HCT116 (cell line): ENCODE measurements around the gene PIK3CD. TPM values are rescaled to one million over a fixed set of nuclear protein-coding genes. Genes with fewer than 3 reads are reported as not detected.

ENCODE experiments used
- ATAC-seq: fragments of 200-7000 bp; cut with Tn5 transposase; 2 replicates; pipeline ENCODE4 v1.9.1; 2020; ENCODE audit warnings: mild to moderate bottlenecking, moderate library complexity
- BruUV-seq: library from RNA; stranded (reverse); fragments of 400-500 nt; replicated peaks from 2 replicates; lab custom pipeline; 2021; lab: Mats Ljungman, UMichigan
- CTCF ChIA-PET: fragments of 300-600 bp; sonication (Branson Sonifier 250); formaldehyde crosslinking; loops from one replicate; lab custom pipeline; 2021; ENCODE audit warnings: antibody characterized with exemption; lab: Charles Lee
- POLR2A ChIA-PET: fragments of 300-600, 350-600 bp; sonication (Branson Sonifier 250); formaldehyde crosslinking; loops from one replicate; lab custom pipeline; 2021; ENCODE audit warnings: antibody characterized with exemption; lab: Charles Lee
- RAD21 ChIA-PET, 2 experiments: fragments of 300-600 bp; sonication (Branson Sonifier 250); formaldehyde crosslinking; loops; one replicate each; lab custom pipeline; 2023; ENCODE audit warnings: low total read pairs in 2 of 2; ENCODE audit not compliant: uncharacterized antibody in 2 of 2, unreplicated experiment in 2 of 2, low non-redundant PET in 1 of 2; lab: Charles Lee
- DNase-seq: peaks from one replicate; pipeline ENCODE4 v3.0.0-alpha.2; 2010; ENCODE audit warnings: low read depth, low spot score
- H2AFZ ChIP-seq: fragments of 200-600 bp; shearing (Covaris generic), sonication (generic); 2 replicates; pipeline ENCODE4 v1.6.1; 2017; ENCODE audit warnings: low read depth, mixed run types, mixed read lengths, antibody characterized with exemption, low read length; ENCODE audit not compliant: poor library complexity, severe bottlenecking
- H3K27ac ChIP-seq: 2 replicates; pipeline ENCODE4 v1.5.1; 2012; ENCODE audit warnings: low read depth, low read length
- H3K27me3 ChIP-seq: fragments of 200-600 bp; sonication (generic); 2 replicates; pipeline ENCODE4 v1.6.1; 2016; ENCODE audit warnings: mixed run types, low read length, mixed read lengths; ENCODE audit not compliant: insufficient read depth
- H3K36me3 ChIP-seq, 2 experiments: fragments of 200-500 bp in 1 of 2; fragments of 200-600 bp in 1 of 2; sonication (Bioruptor generic) in 1 of 2; sonication (generic) in 1 of 2; 2 replicates each; pipeline versions ENCODE4 v1.5.1 to v1.6.1; 2014 to 2016; ENCODE audit warnings: low read length in 2 of 2, inconsistent platforms in 1 of 2, mixed read lengths in 1 of 2, mixed run types in 1 of 2; ENCODE audit not compliant: insufficient read depth in 2 of 2, control insufficient read depth in 1 of 2
- H3K4me1 ChIP-seq, 2 experiments: fragments of 200-600 bp in 1 of 2; sonication (generic) in 1 of 2; 2 replicates each; pipeline versions ENCODE4 v1.5.1 to v1.6.1; 2012 to 2017; ENCODE audit warnings: low read length in 2 of 2, inconsistent platforms in 1 of 2, mild to moderate bottlenecking in 1 of 2, mixed read lengths in 1 of 2, mixed run types in 1 of 2, moderate library complexity in 1 of 2; ENCODE audit not compliant: insufficient read depth in 2 of 2, control insufficient read depth in 1 of 2
- H3K4me2 ChIP-seq: fragments of 200-600 bp; sonication (generic); 2 replicates; pipeline ENCODE4 v1.6.1; 2017; ENCODE audit warnings: mixed run types, low read length, mixed read lengths
- H3K4me3 ChIP-seq, 2 experiments: fragments of 200-600 bp in 1 of 2; sonication (generic) in 1 of 2; replicated peaks in 1 of 2; 2 replicates each; pipeline ENCODE4 v1.5.1; 2011 to 2016; ENCODE audit warnings: low read length in 2 of 2, control low read depth in 1 of 2, low read depth in 1 of 2, mild to moderate bottlenecking in 1 of 2, mixed read lengths in 1 of 2, mixed run types in 1 of 2
- H3K79me2 ChIP-seq: fragments of 200-600 bp; sonication (generic); 2 replicates; pipeline ENCODE4 v1.6.1; 2017; ENCODE audit warnings: mild to moderate bottlenecking, mixed run types, low read length, moderate library complexity, mixed read lengths; ENCODE audit not compliant: insufficient read depth
- H3K9ac ChIP-seq: fragments of 200-600 bp; sonication (generic); 2 replicates; pipeline ENCODE4 v1.6.1; 2016; ENCODE audit warnings: low read length, mixed read lengths
- H3K9me2 ChIP-seq: fragments of 200-600 bp; sonication (generic), shearing (Covaris generic); 2 replicates; pipeline ENCODE4 v1.6.1; 2017; ENCODE audit warnings: mixed run types, mild to moderate bottlenecking, moderate library complexity; ENCODE audit not compliant: insufficient read depth
- H3K9me3 ChIP-seq, 2 experiments: fragments of 200-500 bp in 1 of 2; fragments of 200-600 bp in 1 of 2; sonication (Bioruptor generic) in 1 of 2; sonication (generic) in 1 of 2; 2 replicates each; pipeline ENCODE4 v1.6.1; 2014 to 2017; ENCODE audit warnings: low read length in 2 of 2, mixed read lengths in 2 of 2, inconsistent platforms in 1 of 2, low read depth in 1 of 2, mild to moderate bottlenecking in 1 of 2, mixed run types in 1 of 2, moderate library complexity in 1 of 2; ENCODE audit not compliant: control insufficient read depth in 1 of 2, insufficient read depth in 1 of 2
- H4K20me1 ChIP-seq: fragments of 200-600 bp; sonication (generic), shearing (Covaris generic); 2 replicates; pipeline ENCODE4 v1.6.1; 2017; ENCODE audit warnings: mixed run types, mild to moderate bottlenecking, moderate library complexity; ENCODE audit not compliant: insufficient read depth
- CEBPB ChIP-seq: IDR thresholded peaks from 2 replicates; pipeline ENCODE4 v1.6.1; 2012; ENCODE audit warnings: low read depth
- ELF1 ChIP-seq: IDR thresholded peaks from 2 replicates; pipeline ENCODE4 v1.6.1; 2012; ENCODE audit warnings: low read depth, borderline replicate concordance
- EZH2 ChIP-seq: fragments of 200-600 bp; sonication (generic); IDR thresholded peaks from 2 replicates; pipeline ENCODE4 v1.6.1; 2017; ENCODE audit warnings: antibody characterized with exemption, mixed run types
- EZH2phosphoT487 ChIP-seq: fragments of 200-600 bp; IDR thresholded peaks from 2 replicates; pipeline ENCODE4 v1.6.1; 2018; ENCODE audit warnings: antibody characterized with exemption, borderline replicate concordance
- FOSL1 ChIP-seq: IDR thresholded peaks from 2 replicates; pipeline ENCODE4 v1.6.1; 2012; ENCODE audit warnings: low read depth
- POLR2A ChIP-seq: IDR thresholded peaks from 2 replicates; pipeline ENCODE4 v1.7.0; 2011; ENCODE audit warnings: borderline replicate concordance; ENCODE audit not compliant: insufficient read depth, insufficient read length; ENCODE audit errors: extremely low read depth
- POLR2AphosphoS5 ChIP-seq: IDR thresholded peaks from 2 replicates; pipeline ENCODE4 v1.6.1; 2011; ENCODE audit warnings: mild to moderate bottlenecking, low read depth, low read length, moderate library complexity
- RAD21 ChIP-seq: IDR thresholded peaks from 2 replicates; pipeline ENCODE4 v1.6.1; 2012; ENCODE audit warnings: low read depth, mild to moderate bottlenecking
- SIN3A ChIP-seq: IDR thresholded peaks from 2 replicates; pipeline ENCODE4 v1.6.1; 2012; ENCODE audit warnings: low read depth
- SP1 ChIP-seq: IDR thresholded peaks from 2 replicates; pipeline ENCODE4 v1.6.1; 2012; ENCODE audit warnings: low read depth
- SRF ChIP-seq: IDR thresholded peaks from 2 replicates; pipeline ENCODE4 v1.6.1; 2012; ENCODE audit warnings: low read depth
- TCF7L2 ChIP-seq: IDR thresholded peaks from 2 replicates; pipeline ENCODE4 v1.7.0; 2011; ENCODE audit warnings: borderline replicate concordance, inconsistent platforms; ENCODE audit not compliant: insufficient read depth, insufficient read length; ENCODE audit errors: extremely low read depth
- YY1 ChIP-seq: IDR thresholded peaks from 2 replicates; pipeline ENCODE4 v1.6.1; 2011; ENCODE audit warnings: low read length, low read depth, moderate library complexity, mild to moderate bottlenecking; ENCODE audit not compliant: insufficient replicate concordance; ENCODE audit errors: extremely low read depth
- ZFX ChIP-seq: fragments of 450-650 bp; IDR thresholded peaks from 2 replicates; pipeline ENCODE4 v1.6.1; 2017
- intact Hi-C: fragments of 100-400 bp; cut with micrococcal nuclease; formaldehyde crosslinking; loops from 2 replicates; pipeline ENCODE4 v1.10.0; 2022
- total RNA-seq: library from RNA; stranded (reverse); gene quantifications from one replicate; pipeline ENCODE4 v1.2.1, GENCODE V29; 2021; ENCODE audit not compliant: unreplicated experiment
- TF ChIP-seq, protein P1 (sequence below): IDR thresholded peaks from 2 replicates; pipeline ENCODE4 v1.6.1; 2012
- TF ChIP-seq, protein P2 (sequence below): IDR thresholded peaks from 2 replicates; pipeline ENCODE4 v1.6.1; 2012; ENCODE audit warnings: low read depth
- TF ChIP-seq, protein P3 (sequence below), 3 experiments: fragments of 200-600 bp in 1 of 3; sonication (generic) in 1 of 3; IDR thresholded peaks in 2 of 3; conservative IDR thresholded peaks in 1 of 3; 2 replicates each; pipeline ENCODE4 v1.5.1; 2012 to 2017; ENCODE audit warnings: low read depth in 2 of 3, low read length in 2 of 3, antibody characterized with exemption in 1 of 3, borderline replicate concordance in 1 of 3, control low read depth in 1 of 3, mild to moderate bottlenecking in 1 of 3, mixed read lengths in 1 of 3, mixed run types in 1 of 3, moderate library complexity in 1 of 3; ENCODE audit not compliant: insufficient read depth in 1 of 3

The PIK3CD gene
- total RNA-seq, 1 experiment from 2014 or later: 9.2 TPM

DNA sequence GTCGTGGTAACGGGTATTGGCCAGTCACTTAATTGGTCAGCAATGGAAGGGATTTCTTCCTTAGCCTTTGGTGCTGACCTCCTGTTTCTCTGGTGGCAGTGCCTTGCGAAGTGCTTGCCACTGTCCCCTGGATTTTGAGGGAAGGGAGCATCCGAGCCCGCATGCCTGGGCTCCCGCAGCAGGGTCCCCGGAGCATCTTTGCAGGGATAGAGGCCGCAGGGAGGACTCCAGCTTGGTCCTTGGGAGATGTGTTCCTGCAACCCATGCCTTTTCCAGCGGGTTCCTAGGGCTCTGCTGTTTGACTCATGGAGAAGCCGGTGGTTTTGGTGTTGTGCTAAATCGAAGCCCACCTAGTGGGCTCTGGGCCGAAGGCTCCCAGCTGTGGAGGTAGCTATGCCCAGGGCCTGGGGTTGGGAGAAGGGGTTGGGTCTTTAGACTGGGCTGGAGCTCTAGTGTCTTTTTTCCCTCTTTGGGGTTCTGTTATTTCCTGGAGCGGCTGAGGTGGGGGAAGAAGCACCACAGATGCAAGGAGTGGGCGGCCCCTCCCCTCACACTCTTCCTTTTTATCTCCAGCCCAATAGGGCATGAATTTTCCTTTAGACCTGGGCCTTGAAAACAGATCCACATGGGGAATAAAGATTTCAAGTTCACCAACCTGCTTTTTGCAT lies 39.0 kb downstream of the PIK3CD start:
- ATAC-seq (no peak), DNase-seq (no peak)
- Histone ChIP-seq H3K36me3 (no peaks in the 10 kb centered on the region), H3K4me3 (peak overlapping the region; percentile 47 to 64), H3K9me2 (no peaks in the 10 kb centered on the region), H2AFZ (no peak overlapping the region), H3K4me2 (peak overlapping the region; percentile 94), H3K27ac (no peak overlapping the region; the same call in 1 of the 2 replicates), H3K4me1 (peaks cover 27 to 48% of the 10 kb centered on the region in 2 experiments), H3K9ac (peak overlapping the region; percentile 51), H3K27me3 (no peaks in the 10 kb centered on the region), H3K9me3 (no peaks in the 10 kb centered on the region), H3K79me2 (no peaks in the 10 kb centered on the region), H4K20me1 (no peaks in the 10 kb centered on the region)
- ChIA-PET RAD21 (no interaction called here), POLR2A (no interaction called here), CTCF (interaction anchor here (0.6 to 1.7 kb wide), 2 partner anchors 13 to 545 kb away, joined by 3 to 4 read pairs; no protein-coding TSS in a partner anchor)
- intact Hi-C loops: no loop called here
- no peak for TF ChIP-seq ZFX
- TF ChIP-seq, protein P1, sequence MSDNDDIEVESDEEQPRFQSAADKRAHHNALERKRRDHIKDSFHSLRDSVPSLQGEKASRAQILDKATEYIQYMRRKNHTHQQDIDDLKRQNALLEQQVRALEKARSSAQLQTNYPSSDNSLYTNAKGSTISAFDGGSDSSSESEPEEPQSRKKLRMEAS: no peak
- TF ChIP-seq, protein P2, sequence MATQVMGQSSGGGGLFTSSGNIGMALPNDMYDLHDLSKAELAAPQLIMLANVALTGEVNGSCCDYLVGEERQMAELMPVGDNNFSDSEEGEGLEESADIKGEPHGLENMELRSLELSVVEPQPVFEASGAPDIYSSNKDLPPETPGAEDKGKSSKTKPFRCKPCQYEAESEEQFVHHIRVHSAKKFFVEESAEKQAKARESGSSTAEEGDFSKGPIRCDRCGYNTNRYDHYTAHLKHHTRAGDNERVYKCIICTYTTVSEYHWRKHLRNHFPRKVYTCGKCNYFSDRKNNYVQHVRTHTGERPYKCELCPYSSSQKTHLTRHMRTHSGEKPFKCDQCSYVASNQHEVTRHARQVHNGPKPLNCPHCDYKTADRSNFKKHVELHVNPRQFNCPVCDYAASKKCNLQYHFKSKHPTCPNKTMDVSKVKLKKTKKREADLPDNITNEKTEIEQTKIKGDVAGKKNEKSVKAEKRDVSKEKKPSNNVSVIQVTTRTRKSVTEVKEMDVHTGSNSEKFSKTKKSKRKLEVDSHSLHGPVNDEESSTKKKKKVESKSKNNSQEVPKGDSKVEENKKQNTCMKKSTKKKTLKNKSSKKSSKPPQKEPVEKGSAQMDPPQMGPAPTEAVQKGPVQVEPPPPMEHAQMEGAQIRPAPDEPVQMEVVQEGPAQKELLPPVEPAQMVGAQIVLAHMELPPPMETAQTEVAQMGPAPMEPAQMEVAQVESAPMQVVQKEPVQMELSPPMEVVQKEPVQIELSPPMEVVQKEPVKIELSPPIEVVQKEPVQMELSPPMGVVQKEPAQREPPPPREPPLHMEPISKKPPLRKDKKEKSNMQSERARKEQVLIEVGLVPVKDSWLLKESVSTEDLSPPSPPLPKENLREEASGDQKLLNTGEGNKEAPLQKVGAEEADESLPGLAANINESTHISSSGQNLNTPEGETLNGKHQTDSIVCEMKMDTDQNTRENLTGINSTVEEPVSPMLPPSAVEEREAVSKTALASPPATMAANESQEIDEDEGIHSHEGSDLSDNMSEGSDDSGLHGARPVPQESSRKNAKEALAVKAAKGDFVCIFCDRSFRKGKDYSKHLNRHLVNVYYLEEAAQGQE: no peak
- TF ChIP-seq POLR2A: no peak
- no peak for TF ChIP-seq SP1
- no peak for TF ChIP-seq ELF1
- no peak for TF ChIP-seq TCF7L2
- no peak for TF ChIP-seq POLR2AphosphoS5
- no peak for TF ChIP-seq YY1
- no peak for TF ChIP-seq SRF
- no peak for TF ChIP-seq EZH2
- no peak for TF ChIP-seq FOSL1
- TF ChIP-seq SIN3A: no peak
- TF ChIP-seq, protein P3, sequence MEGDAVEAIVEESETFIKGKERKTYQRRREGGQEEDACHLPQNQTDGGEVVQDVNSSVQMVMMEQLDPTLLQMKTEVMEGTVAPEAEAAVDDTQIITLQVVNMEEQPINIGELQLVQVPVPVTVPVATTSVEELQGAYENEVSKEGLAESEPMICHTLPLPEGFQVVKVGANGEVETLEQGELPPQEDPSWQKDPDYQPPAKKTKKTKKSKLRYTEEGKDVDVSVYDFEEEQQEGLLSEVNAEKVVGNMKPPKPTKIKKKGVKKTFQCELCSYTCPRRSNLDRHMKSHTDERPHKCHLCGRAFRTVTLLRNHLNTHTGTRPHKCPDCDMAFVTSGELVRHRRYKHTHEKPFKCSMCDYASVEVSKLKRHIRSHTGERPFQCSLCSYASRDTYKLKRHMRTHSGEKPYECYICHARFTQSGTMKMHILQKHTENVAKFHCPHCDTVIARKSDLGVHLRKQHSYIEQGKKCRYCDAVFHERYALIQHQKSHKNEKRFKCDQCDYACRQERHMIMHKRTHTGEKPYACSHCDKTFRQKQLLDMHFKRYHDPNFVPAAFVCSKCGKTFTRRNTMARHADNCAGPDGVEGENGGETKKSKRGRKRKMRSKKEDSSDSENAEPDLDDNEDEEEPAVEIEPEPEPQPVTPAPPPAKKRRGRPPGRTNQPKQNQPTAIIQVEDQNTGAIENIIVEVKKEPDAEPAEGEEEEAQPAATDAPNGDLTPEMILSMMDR (IDR thresholded peaks at IDR 0.05 in 2 of 3, conservative IDR thresholded peaks at IDR 0.05 in 1 of 3; ENCODE audit: borderline replicate concordance in 1 of 3, insufficient read depth in 1 of 3, low read depth in 2 of 3, low read length in 2 of 3): no peak
- TF ChIP-seq RAD21: no peak
- TF ChIP-seq EZH2phosphoT487: no peak
- no peak for TF ChIP-seq CEBPB
- BruUV-seq: no TSS peak
